HepG2 (cell line): ENCODE data around the gene LAMA5. TPM values are rescaled to one million over a fixed set of nuclear protein-coding genes. Genes with fewer than 3 reads are reported as not detected.

Experiments
- ASH2L ChIP-seq: fragments of 300-600, 200-600 bp; sonication (generic); IDR thresholded peaks from 2 replicates; pipeline ENCODE4 v1.7.0; 2017; ENCODE audit warnings: low read depth, mild to moderate bottlenecking, moderate library complexity, mixed read lengths, low read length; ENCODE audit not compliant: insufficient read length
- ATF1 ChIP-seq: IDR thresholded peaks from 2 replicates; pipeline ENCODE4 v1.6.1; 2016; ENCODE audit warnings: mild to moderate bottlenecking, control low read depth
- CENPT ChIP-seq: sonication (generic); formaldehyde crosslinking; IDR thresholded peaks from 2 replicates; pipeline ENCODE4 v1.8.0; 2022; ENCODE audit warnings: low read depth, mild to moderate bottlenecking, moderate library complexity, missing genetic modification reagents
- CHD2 ChIP-seq: IDR thresholded peaks from 2 replicates; pipeline ENCODE4 v1.6.1; 2011; ENCODE audit warnings: low read depth, low read length, improper control_type of control experiment
- FIP1L1 ChIP-seq: fragments of 200-400 bp; formaldehyde crosslinking; IDR thresholded peaks from 2 replicates; pipeline ENCODE4 v1.6.1; 2018; ENCODE audit warnings: low read depth, mild to moderate bottlenecking, low read length, moderate library complexity, borderline replicate concordance; ENCODE audit not compliant: insufficient read depth
- FOXA1 ChIP-seq, 2 experiments: fragments of 450-650 bp in 1 of 2; sonication (generic) in 1 of 2; formaldehyde crosslinking in 1 of 2; IDR thresholded peaks; 2 replicates each; pipeline versions ENCODE4 v1.4.0 to v1.6.1; 2016 to 2020; ENCODE audit warnings: missing genetic modification reagents in 1 of 2
- FOXO1 ChIP-seq: sonication (generic); formaldehyde crosslinking; IDR thresholded peaks from 2 replicates; pipeline ENCODE4 v1.4.0; 2020; ENCODE audit warnings: missing genetic modification reagents
- HDAC1 ChIP-seq: sonication (generic); formaldehyde crosslinking; IDR thresholded peaks from 2 replicates; pipeline ENCODE4 v1.5.1; 2020; ENCODE audit warnings: mild to moderate bottlenecking, missing genetic modification reagents
- HNRNPH1 ChIP-seq: fragments of 200-400 bp; formaldehyde crosslinking; optimal IDR thresholded peaks from 2 replicates; pipeline ENCODE3; 2017; ENCODE audit warnings: mild to moderate bottlenecking, low read depth, low read length
- IKZF4 ChIP-seq: sonication (generic); formaldehyde crosslinking; IDR thresholded peaks from 2 replicates; pipeline ENCODE4 v1.5.1; 2020; ENCODE audit warnings: borderline replicate concordance, mild to moderate bottlenecking, low read depth, missing genetic modification reagents; ENCODE audit errors: not compliant biosample characterization
- NFE2L1 ChIP-seq: sonication (generic); formaldehyde crosslinking; IDR thresholded peaks from 2 replicates; pipeline ENCODE4 v1.4.0; 2020; ENCODE audit warnings: missing genetic modification reagents, mild to moderate bottlenecking, borderline replicate concordance
- NKX3-1 ChIP-seq: sonication (generic); formaldehyde crosslinking; IDR thresholded peaks from 2 replicates; pipeline ENCODE4 v1.5.0; 2020; ENCODE audit warnings: missing genetic modification reagents
- NR2C2 ChIP-seq: sonication (generic); formaldehyde crosslinking; IDR thresholded peaks from 2 replicates; pipeline ENCODE4 v1.4.0; 2020; ENCODE audit warnings: missing genetic modification reagents, mild to moderate bottlenecking, moderate library complexity, borderline replicate concordance
- RFX1 ChIP-seq: fragments of 450-650 bp; IDR thresholded peaks from 2 replicates; pipeline ENCODE4 v1.6.1; 2017
- SMAD1 ChIP-seq: sonication (generic); formaldehyde crosslinking; IDR thresholded peaks from 2 replicates; pipeline ENCODE4 v1.4.0; 2020; ENCODE audit warnings: missing genetic modification reagents, low read depth, mild to moderate bottlenecking, borderline replicate concordance
- TP53 ChIP-seq: sonication (generic); formaldehyde crosslinking; conservative IDR thresholded peaks from 2 replicates; pipeline ENCODE4 v1.4.0; 2020; ENCODE audit warnings: missing genetic modification reagents
- YEATS2 ChIP-seq: sonication (generic); formaldehyde crosslinking; IDR thresholded peaks from 2 replicates; pipeline ENCODE4 v1.4.0; 2020; ENCODE audit warnings: missing genetic modification reagents, borderline replicate concordance
- ZNF20 ChIP-seq: sonication (generic); formaldehyde crosslinking; IDR thresholded peaks from 2 replicates; pipeline ENCODE4 v1.4.0; 2020; ENCODE audit warnings: mild to moderate bottlenecking, moderate library complexity, missing genetic modification reagents
- ZNF263 ChIP-seq: sonication (generic); formaldehyde crosslinking; IDR thresholded peaks from 2 replicates; pipeline ENCODE4 v1.4.0; 2020; ENCODE audit warnings: missing genetic modification reagents
- ZNF703 ChIP-seq: sonication (generic); formaldehyde crosslinking; IDR thresholded peaks from 2 replicates; pipeline ENCODE4 v1.5.1; 2020; ENCODE audit warnings: missing genetic modification reagents, mild to moderate bottlenecking, moderate library complexity, borderline replicate concordance
- ZNF75D ChIP-seq: sonication (generic); formaldehyde crosslinking; IDR thresholded peaks from 2 replicates; pipeline ENCODE4 v1.8.1; 2023; ENCODE audit warnings: missing genetic modification reagents, mild to moderate bottlenecking, borderline replicate concordance
- ZNF781 ChIP-seq: sonication (generic); formaldehyde crosslinking; IDR thresholded peaks from 2 replicates; pipeline ENCODE4 v1.5.1; 2020; ENCODE audit warnings: borderline replicate concordance, mild to moderate bottlenecking, missing genetic modification reagents; ENCODE audit errors: not compliant biosample characterization
- ZSCAN9 ChIP-seq: IDR thresholded peaks from 2 replicates; pipeline ENCODE4 v1.6.1; 2016; ENCODE audit warnings: borderline replicate concordance
- polyA plus RNA-seq, 8 experiments: library from polyadenylated mRNA; depleted of rRNA in 3 of 8; stranded (reverse) in 7 of 8; unstranded in 1 of 8; fragments of >200 nt; fragmentation: Illumina TruSeq in 4 of 8; extraction: Trizol in 4 of 8; gene quantifications; 2 replicates each; pipeline versions ENCODE4 v1.2.1 to v1.2.3, GENCODE V29; 2011 to 2016; ENCODE audit warnings: low read depth in 4 of 8, missing spikeins in 1 of 8, mixed read lengths in 1 of 8; ENCODE audit not compliant: insufficient read depth in 1 of 8
- total RNA-seq, 5 experiments: library from RNA; depleted of rRNA; stranded (reverse); fragments of >200 nt; fragmentation: Illumina TruSeq; extraction: Trizol; gene quantifications; 2 replicates each; pipeline ENCODE4 v1.2.3, GENCODE V29; 2016; ENCODE audit warnings: low read depth in 1 of 5
- TF ChIP-seq, protein P1 (sequence below): sonication (generic); formaldehyde crosslinking; IDR thresholded peaks from 2 replicates; pipeline ENCODE4 v1.8.0; 2022; ENCODE audit warnings: mild to moderate bottlenecking, missing genetic modification reagents, borderline replicate concordance
- TF ChIP-seq, protein P2 (sequence below): sonication (generic); formaldehyde crosslinking; IDR thresholded peaks from 2 replicates; pipeline ENCODE4 v1.9.0; 2021; ENCODE audit warnings: missing genetic modification reagents, mild to moderate bottlenecking, borderline replicate concordance
- TF ChIP-seq, protein P3 (sequence below): sonication (generic); formaldehyde crosslinking; IDR thresholded peaks from 2 replicates; pipeline ENCODE4 v1.5.0; 2020; ENCODE audit warnings: mild to moderate bottlenecking, missing genetic modification reagents

The LAMA5 gene
- total and polyA plus RNA-seq, 2 of the 13 experiments (the other 11 are each of a cell fraction or from before 2014, with no cell fraction given) = 21.0 to 44.7 TPM

DNA sequence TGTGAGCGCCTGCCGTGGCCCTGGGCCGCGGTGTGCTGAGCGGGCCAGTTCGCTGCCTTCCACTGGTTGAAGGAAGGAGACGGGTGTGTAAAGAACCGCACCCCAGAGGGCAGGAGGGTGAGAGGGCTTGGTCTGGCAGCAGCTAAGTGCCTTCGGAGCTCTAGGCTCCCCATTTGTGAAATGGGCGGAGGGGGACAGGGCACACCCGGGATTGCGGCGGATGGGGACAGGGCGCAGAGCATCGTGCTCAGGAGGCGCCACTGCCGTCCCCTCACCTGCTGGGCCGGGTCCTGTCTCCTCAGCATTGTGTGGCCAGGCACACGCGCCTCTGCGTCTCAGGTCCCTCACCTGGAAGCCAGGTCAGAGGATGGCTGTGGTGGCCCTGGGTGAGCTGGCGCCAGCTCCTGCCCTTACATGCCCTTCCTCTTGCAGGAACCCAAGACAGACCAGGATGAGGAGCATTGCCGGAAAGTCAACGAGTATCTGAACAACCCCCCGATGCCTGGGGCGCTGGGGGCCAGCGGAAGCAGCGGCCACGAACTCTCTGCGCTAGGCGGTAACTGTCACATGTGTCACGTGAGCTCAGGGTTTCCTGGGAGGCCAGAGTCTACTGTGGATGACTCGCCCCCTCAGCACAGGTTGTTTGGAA is 61.2 kb downstream of the LAMA5 start (continued):
- TF ChIP-seq CENPT (CRISPR knock-in tag) (0 out of 2 replicates have a peak, but pooled peaks have one; percentile 55), NKX3-1 (CRISPR knock-in tag) (no peak), RFX1 (no peak), FOXO1 (CRISPR knock-in tag) (no peak), SMAD1 (CRISPR knock-in tag) (no peak), FIP1L1 (no peak), HDAC1 (CRISPR knock-in tag) (no peak), ZNF75D (CRISPR knock-in tag) (no peak), ZNF20 (CRISPR knock-in tag) (no peak), FOXA1 (IDR thresholded peaks at IDR 0.05) (no peak), FOXA1 (CRISPR knock-in tag; IDR thresholded peaks at IDR 0.05) (no peak), ATF1 (CRISPR knock-in tag) (no peak), CHD2 (no peak), IKZF4 (CRISPR knock-in tag) (no peak), NFE2L1 (CRISPR knock-in tag) (no peak), ZSCAN9 (CRISPR knock-in tag) (no peak), HNRNPH1 (no peak), ZNF703 (CRISPR knock-in tag) (no peak), NR2C2 (CRISPR knock-in tag) (no peak), ZNF263 (CRISPR knock-in tag) (no peak), ZNF781 (CRISPR knock-in tag) (no peak), TP53 (no peak), ASH2L (no peak), YEATS2 (no peak)
- TF ChIP-seq, protein P1, sequence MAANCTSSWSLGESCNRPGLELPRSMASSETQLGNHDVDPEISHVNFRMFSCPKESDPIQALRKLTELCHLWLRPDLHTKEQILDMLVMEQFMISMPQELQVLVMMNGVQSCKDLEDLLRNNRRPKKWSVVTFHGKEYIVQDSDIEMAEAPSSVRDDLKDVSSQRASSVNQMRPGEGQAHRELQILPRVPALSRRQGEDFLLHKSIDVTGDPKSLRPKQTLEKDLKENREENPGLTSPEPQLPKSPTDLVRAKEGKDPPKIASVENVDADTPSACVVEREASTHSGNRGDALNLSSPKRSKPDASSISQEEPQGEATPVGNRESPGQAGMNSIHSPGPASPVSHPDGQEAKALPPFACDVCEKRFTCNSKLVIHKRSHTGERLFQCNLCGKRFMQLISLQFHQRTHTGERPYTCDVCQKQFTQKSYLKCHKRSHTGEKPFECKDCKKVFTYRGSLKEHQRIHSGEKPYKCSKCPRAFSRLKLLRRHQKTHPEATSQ (CRISPR knock-in tag) = no peak
- TF ChIP-seq, protein P2, sequence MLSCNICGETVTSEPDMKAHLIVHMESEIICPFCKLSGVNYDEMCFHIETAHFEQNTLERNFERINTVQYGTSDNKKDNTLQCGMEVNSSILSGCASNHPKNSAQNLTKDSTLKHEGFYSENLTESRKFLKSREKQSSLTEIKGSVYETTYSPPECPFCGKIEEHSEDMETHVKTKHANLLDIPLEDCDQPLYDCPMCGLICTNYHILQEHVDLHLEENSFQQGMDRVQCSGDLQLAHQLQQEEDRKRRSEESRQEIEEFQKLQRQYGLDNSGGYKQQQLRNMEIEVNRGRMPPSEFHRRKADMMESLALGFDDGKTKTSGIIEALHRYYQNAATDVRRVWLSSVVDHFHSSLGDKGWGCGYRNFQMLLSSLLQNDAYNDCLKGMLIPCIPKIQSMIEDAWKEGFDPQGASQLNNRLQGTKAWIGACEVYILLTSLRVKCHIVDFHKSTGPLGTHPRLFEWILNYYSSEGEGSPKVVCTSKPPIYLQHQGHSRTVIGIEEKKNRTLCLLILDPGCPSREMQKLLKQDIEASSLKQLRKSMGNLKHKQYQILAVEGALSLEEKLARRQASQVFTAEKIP (CRISPR knock-in tag) = no peak
- TF ChIP-seq, protein P3, sequence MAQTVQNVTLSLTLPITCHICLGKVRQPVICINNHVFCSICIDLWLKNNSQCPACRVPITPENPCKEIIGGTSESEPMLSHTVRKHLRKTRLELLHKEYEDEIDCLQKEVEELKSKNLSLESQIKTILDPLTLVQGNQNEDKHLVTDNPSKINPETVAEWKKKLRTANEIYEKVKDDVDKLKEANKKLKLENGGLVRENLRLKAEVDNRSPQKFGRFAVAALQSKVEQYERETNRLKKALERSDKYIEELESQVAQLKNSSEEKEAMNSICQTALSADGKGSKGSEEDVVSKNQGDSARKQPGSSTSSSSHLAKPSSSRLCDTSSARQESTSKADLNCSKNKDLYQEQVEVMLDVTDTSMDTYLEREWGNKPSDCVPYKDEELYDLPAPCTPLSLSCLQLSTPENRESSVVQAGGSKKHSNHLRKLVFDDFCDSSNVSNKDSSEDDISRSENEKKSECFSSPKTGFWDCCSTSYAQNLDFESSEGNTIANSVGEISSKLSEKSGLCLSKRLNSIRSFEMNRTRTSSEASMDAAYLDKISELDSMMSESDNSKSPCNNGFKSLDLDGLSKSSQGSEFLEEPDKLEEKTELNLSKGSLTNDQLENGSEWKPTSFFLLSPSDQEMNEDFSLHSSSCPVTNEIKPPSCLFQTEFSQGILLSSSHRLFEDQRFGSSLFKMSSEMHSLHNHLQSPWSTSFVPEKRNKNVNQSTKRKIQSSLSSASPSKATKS = no peak
